ENCODE measurements around the gene SENP5. TPM values are rescaled to one million over a fixed set of nuclear protein-coding genes. Genes with fewer than 3 reads are reported as not detected.

SENP5 gene
- total RNA-seq, result 54.3 and 55.3 TPM in 2 replicates

GRCh38 chr3:196867507-196868296, at the start of gene SENP5:
Gene SENP5 (plus strand): TSS chr3:196867920. CDS start chr3:196885182, 17,262 bp downstream.

DNA sequence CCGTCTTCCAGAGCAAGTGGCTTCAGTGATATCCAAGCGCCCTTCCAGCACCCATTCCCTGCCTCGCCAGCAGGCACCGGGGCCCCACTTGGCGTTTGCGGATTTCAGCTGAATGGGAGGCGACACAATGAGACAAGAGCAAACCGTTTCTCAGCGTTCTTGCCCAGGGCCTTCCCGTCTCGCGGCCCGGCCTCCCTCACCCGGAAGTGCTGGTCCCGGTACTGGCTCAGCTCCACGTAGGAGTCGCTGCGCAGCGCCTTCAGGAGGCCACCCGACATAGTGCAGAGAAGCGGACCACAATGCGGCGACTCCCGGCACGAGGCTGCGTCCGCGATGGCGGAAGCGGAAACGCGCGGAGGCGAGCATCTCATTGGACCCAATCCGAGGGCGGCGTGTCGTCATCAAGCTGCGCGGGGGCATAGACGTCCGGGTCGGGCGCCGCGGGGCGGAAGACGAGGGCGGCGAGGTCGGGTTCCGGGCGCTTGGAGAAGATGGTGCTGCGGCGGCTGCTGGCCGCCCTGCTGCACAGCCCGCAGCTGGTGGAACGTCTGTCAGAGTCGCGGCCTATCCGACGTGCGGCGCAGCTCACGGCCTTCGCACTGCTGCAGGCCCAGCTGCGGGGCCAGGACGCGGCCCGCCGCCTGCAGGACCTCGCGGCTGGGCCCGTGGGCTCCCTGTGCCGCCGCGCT, 74.7 kb downstream of the SENP5 start, which contains the start of gene NCBP2:
Gene NCBP2 (minus strand): TSS at position 303 of the 689 bp plus-strand sequence. CDS start 25 bp downstream, at position 278.

DNA sequence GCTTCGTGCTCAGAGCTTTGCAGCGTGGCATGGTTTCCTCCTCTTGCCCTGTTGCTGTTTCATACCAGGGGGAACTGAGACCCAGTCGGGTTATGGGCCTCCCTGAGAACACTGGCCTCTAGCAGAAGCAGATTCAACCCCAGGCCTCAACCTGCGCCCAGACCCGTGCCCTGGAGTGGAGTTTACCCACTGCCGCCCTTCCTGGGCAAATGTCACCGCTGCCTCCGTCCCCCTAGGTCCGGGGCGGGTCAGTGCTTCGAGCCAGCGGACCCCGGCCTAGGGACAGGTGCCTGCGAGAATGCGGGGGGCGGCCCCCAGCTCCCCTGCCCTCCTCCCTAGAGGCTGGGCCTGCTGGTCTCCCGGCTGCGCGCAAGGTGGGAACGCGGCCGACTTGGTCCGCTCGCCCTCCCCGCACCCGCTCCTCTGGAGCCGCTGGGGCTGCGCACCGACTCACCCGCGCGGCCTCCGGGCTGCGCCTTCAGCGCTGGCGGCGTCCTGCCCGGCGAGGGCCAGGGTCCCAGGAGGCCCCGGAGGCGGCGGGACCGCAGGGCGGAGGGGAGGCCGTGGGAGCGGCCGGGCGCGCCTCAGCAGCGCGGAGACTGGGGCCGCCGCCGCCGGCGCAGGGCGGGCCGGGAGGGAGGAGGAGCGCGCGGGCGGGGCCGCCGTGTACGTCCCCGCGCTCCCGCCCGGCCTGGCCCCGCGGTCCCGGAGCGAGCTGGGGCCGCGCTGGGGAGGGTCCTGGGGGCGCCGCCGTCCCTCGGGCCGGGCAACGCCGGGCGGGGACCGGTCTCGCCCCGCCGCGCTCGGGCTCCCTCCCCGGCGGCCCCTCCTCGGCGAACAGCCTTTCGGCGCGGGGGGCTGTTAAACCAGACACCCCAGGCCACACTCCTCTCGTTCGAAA, 100.8 kb downstream of the SENP5 start, which contains the start of gene PIGZ:
Gene PIGZ (minus strand): TSS at position 601 of the 901 bp plus-strand sequence. CDS start 16,802 bp downstream, outside the sequence.

Other genes starting within 250 kb of the SENP5 start
- gene NRROS, start 228.2 kb upstream of the SENP5 start, total RNA-seq, result 7.4 and 15.9 TPM in 2 replicates
- gene CEP19, start 155.7 kb upstream of the SENP5 start, total RNA-seq, result 2.1 and 2.4 TPM in 2 replicates
- gene PIGX, start 155.5 kb upstream of the SENP5 start, total RNA-seq, result 27.8 and 37.9 TPM in 2 replicates
- gene PAK2, start 128.1 kb upstream of the SENP5 start, total RNA-seq, result 84.0 and 98.1 TPM in 2 replicates
- gene NCBP2, start 74.6 kb downstream of the SENP5 start, total RNA-seq, result 64.3 and 65.4 TPM in 2 replicates
- 3.4 and 3.7 TPM in 2 replicates for gene PIGZ, start 100.9 kb downstream of the SENP5 start, total RNA-seq
- gene MELTF, start 161.9 kb downstream of the SENP5 start, total RNA-seq, result 5.5 and 7.4 TPM in 2 replicates

Measured in thoracic aorta endothelial cell (primary cell).